ENCODE measurements around the gene GH1.

The GH1 gene

GRCh38 chr17:63944736-63945499, 26.3 kb upstream of the GH1 start:
- no peak for DNase-seq

- no peak for DNase-seq
Observed at GRCh38 chr17:63943745-63944144, 25.1 kb upstream of the GH1 start.

GRCh38 chr17:63942309-63942985, 23.8 kb upstream of the GH1 start:
- no peak for DNase-seq

- no peak for DNase-seq
Observed at GRCh38 chr17:63941751-63942150, 23.1 kb upstream of the GH1 start.

GRCh38 chr17:63941162-63941561, 22.5 kb upstream of the GH1 start:
- DNase-seq = no peak

- no peak for DNase-seq
Observed at GRCh38 chr17:63940584-63940983, 21.9 kb upstream of the GH1 start.

DNA sequence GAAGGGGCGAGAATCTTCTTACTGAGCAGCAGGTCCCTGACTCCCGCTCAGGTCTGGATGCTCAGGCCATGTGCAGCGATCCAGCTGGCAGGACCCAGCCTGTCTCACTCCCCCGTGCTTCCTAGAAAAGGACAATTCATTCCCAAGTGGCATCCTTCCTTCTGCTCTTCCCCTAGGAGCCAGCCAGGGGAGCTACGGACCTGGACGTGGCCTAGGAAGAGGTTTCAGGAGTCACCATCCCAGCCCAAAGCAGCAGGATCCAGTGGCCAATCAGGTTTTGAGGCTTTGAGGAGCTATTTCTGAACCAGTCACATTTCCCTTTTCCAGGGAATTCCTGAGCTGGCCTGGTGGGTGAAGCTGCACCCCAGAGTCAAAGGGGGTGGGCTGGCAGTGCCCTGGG, 21.2 kb upstream of the GH1 start:
- no peak for DNase-seq

DNA sequence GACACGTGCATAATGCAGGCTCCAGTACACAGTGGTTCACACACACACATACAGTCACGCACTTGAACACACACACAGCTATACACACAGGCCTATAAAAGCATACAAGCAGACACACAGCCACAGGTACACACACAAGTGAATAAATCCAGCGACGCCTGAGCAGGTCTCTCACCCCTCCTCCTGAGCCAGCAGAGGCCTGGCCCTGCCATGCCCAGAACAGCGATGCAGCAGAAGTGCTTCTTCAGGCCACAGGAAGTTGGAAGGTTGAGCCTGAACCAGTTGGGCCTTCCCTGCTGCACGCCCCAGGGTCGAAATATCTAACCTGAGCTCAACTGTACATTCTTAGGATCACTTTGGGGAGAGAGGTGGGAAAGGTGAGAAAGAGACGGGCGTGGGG, 20.8 kb upstream of the GH1 start:
- DNase-seq = no peak

DNA sequence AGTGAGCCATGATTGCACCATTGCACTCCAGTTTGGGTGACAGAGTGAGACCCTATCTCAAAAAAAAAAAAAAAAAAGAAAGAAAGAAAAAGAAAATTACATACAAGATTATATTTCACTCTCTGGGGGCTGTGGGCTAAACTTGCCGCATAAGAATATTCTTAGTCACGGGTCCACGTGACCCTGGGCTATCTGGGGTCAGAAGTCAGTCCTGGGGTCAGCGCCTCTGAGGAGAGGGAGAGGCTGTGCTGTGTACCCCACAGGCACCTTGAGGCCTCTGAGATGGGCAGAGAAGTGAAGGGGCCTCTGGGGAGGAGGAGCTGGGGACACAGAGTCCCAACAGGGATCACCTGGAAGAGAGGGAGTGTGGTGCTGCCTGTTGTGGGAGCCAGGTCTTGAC, 19.3 kb upstream of the GH1 start:
- DNase-seq = no peak

DNA sequence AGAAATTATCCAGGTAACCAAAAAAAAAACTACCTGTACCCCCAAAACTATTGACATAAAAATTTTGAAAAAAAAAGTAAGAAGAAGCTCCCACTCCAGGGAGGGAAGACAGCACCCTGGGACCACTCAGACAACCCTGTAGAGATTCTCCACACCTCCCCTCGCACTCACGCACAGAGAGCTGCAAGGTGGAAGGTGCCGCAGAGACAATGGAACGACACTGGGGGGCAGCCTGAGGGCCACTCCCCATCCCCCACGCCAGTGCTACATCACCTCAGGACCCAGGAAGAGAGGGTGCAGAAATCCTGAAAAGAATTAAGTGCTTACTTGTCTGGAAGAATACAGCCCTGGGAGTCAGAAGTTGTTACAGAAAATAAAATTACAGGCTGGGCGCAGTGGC, 18.7 kb upstream of the GH1 start:
- no peak for DNase-seq

- no peak for DNase-seq
Observed at GRCh38 chr17:63934183-63935112, 15.8 kb upstream of the GH1 start.

GRCh38 chr17:63933598-63933997, 15.0 kb upstream of the GH1 start:
- no peak for DNase-seq

DNA sequence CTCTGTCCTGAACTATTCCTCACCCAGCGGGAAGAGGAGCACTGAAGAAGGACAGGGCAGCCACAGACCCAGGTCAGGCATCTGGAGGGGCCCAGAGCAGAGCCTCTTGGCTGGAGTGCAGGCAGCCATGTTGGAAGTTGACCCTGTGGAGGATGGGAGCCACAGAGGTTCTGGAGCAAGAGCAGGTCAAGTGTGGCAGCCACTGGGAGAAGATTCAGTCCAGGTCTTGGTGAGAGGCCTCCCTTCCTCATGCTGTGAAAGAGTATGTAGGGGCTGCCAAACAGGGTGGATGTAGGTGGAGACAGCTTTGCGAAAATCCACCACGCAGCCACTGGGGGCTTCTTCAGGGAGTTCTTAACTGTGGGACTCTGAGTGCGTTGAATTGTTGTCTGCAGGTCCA, 14.1 kb upstream of the GH1 start:
- no peak for DNase-seq

GRCh38 chr17:63931981-63932561, 13.4 kb upstream of the GH1 start, which contains the start of gene CD79B:
Gene CD79B, minus strand, starts transcription at chr17:63932331. Its CDS starts 70 bp downstream, at chr17:63932261.
- DNase-seq = peak; percentile 30 to 66

GRCh38 chr17:63930951-63931575, 12.4 kb upstream of the GH1 start:
- peak; percentile 68 to 75 for DNase-seq

GRCh38 chr17:63929860-63930766, 11.5 kb upstream of the GH1 start:
- no peak for DNase-seq

GRCh38 chr17:63928966-63929695, 10.5 kb upstream of the GH1 start:
- DNase-seq = no peak

DNA sequence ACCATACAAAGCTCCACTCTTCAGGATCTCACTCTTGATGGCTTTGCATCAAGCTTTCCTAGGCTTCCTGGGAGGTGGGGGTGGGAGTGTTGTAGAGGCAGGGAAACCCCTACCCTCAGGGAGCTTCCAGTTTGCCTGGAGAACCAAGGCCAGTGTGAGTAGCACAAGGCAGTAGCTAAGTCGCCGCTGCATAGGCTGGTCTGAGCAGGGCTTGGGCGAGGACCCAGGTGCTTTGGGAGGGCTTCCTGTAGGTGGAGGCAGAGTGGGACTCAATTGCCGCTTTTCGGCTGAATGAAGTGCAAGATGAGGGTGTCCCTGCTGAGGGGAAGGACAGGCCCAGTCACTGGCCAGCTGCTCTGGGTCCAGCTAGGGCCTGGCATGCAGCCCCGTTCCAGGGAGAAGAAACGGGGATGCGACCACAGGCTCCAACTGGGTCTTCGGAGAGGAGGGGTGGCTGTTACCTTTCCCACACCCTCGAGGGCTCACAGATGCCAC, 9.6 kb upstream of the GH1 start:
- no peak for DNase-seq

- peak in 1 of 2 donors; percentile 15 for DNase-seq
Observed at GRCh38 chr17:63927464-63928171, 9.0 kb upstream of the GH1 start.

GRCh38 chr17:63926164-63926563, 7.5 kb upstream of the GH1 start:
- no peak for DNase-seq
